ENCODE results near the gene DYNC1I1. TPM values are rescaled to one million over a fixed set of nuclear protein-coding genes. Genes with fewer than 3 reads are reported as not detected.

DYNC1I1 gene
- total RNA-seq, 1 experiment from 2014 or later: not detected

DNA sequence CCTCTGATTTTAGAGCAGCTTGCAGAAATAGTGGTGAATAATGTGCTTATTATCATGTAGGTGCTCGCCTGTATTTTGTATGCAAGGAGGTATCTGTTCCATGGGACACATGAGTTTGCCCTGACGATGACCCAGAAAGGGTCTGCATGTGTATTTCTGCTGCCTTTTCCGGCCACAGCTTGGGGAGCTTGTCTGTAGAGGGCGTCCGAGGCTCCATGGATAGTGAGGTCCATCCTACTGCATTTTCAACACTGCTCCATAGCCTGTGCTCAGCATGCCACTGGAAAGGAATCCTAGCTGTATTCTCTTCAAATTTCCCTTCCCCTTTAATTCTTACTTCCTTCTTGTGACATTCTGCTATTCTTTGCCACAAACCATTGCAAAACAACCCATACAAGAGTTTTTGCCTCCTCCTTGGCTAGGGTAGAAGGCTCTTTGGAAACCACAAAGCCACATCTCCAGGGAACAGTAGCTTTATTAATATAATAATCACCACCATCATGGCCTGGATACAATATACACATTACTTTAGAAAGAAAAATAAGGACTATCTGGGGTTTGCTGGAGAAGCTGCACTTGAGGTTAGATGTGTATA is 127.7 kb downstream of the DYNC1I1 start:
- no peak overlapping the region for H3K4me3 ChIP-seq
- ChIA-PET POLR2A (ENCODE audit: unreplicated experiment) (no interaction called here), CTCF (no interaction called here)
- no peaks in the 10 kb centered on the region for H3K79me2 ChIP-seq (ENCODE audit: low read depth)
- H3K4me1 ChIP-seq (replicated peaks; ENCODE audit: insufficient read depth): no peaks in the 10 kb centered on the region
- no peaks in the 10 kb centered on the region for H3K9me3 ChIP-seq (ENCODE audit: insufficient read depth, low read depth)
- no peak overlapping the region for H3K27ac ChIP-seq
- H3K27me3 ChIP-seq (ENCODE audit: insufficient read depth, low read depth): no peaks in the 10 kb centered on the region
- H2AFZ ChIP-seq: no peak overlapping the region
- no peaks in the 10 kb centered on the region for H4K20me1 ChIP-seq (ENCODE audit: insufficient read depth)
- no peak overlapping the region for H3K4me2 ChIP-seq
- H3K36me3 ChIP-seq (ENCODE audit: low read depth): no peaks in the 10 kb centered on the region
- intact Hi-C loops (cut with micrococcal nuclease; ENCODE audit: unreplicated experiment): no loop called here
- 0 out of 2 replicates have a peak, but pooled peaks cover 4% of the 10 kb centered on the region for H3K9me2 ChIP-seq (ENCODE audit: insufficient read depth)
- no peaks in the 10 kb centered on the region for H3F3A ChIP-seq (ENCODE audit: insufficient read depth, low read depth)
- no peak for DNase-seq
- BruUV-seq (replicated peaks): no TSS peak
- TF ChIP-seq EZH2 (IDR thresholded peaks at IDR 0.05; ENCODE audit: low read depth): no peak
- TF ChIP-seq, protein P1, sequence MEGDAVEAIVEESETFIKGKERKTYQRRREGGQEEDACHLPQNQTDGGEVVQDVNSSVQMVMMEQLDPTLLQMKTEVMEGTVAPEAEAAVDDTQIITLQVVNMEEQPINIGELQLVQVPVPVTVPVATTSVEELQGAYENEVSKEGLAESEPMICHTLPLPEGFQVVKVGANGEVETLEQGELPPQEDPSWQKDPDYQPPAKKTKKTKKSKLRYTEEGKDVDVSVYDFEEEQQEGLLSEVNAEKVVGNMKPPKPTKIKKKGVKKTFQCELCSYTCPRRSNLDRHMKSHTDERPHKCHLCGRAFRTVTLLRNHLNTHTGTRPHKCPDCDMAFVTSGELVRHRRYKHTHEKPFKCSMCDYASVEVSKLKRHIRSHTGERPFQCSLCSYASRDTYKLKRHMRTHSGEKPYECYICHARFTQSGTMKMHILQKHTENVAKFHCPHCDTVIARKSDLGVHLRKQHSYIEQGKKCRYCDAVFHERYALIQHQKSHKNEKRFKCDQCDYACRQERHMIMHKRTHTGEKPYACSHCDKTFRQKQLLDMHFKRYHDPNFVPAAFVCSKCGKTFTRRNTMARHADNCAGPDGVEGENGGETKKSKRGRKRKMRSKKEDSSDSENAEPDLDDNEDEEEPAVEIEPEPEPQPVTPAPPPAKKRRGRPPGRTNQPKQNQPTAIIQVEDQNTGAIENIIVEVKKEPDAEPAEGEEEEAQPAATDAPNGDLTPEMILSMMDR (conservative IDR thresholded peaks at IDR 0.05): no peak

DNA sequence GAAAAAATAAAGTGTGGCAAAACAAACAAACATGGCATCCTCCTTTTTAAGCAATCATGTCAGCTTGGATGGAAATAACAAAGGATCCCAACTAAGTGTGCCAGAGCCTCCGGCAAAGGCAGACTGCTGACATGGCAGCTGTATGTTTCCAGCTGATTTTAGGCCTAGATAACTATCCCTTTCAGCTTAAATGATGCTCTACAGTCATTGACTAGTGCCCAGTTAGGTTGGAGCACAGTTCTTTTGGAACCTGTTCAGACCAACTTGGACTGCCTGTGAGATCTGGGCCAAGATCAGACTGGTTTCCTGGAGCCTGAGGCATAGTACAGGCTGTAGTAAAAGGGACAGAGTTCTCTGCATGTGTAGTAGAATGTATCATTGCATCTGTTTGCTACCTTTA is 128.7 kb downstream of the DYNC1I1 start:
- Histone ChIP-seq H3K9me3 (ENCODE audit: insufficient read depth, low read depth) (no peaks in the 10 kb centered on the region), H3K79me2 (ENCODE audit: low read depth) (no peaks in the 10 kb centered on the region), H3K4me3 (no peak overlapping the region), H3K36me3 (ENCODE audit: low read depth) (no peaks in the 10 kb centered on the region), H3K9me2 (ENCODE audit: insufficient read depth) (0 out of 2 replicates have a peak, but pooled peaks cover 4% of the 10 kb centered on the region), H3K4me1 (replicated peaks; ENCODE audit: insufficient read depth) (no peaks in the 10 kb centered on the region), H3K27me3 (ENCODE audit: insufficient read depth, low read depth) (no peaks in the 10 kb centered on the region), H4K20me1 (ENCODE audit: insufficient read depth) (no peaks in the 10 kb centered on the region), H3K4me2 (no peak overlapping the region), H3F3A (ENCODE audit: insufficient read depth, low read depth) (no peaks in the 10 kb centered on the region), H3K27ac (no peak overlapping the region), H2AFZ (no peak overlapping the region)
- ChIA-PET POLR2A (ENCODE audit: unreplicated experiment) (no interaction called here), CTCF (no interaction called here)
- intact Hi-C loops (cut with micrococcal nuclease; ENCODE audit: unreplicated experiment): no loop called here
- DNase-seq: no peak
- TF ChIP-seq EZH2 (IDR thresholded peaks at IDR 0.05; ENCODE audit: low read depth): no peak
- TF ChIP-seq, protein P1 (conservative IDR thresholded peaks at IDR 0.05): no peak
- no TSS peak for BruUV-seq (replicated peaks)

DNA sequence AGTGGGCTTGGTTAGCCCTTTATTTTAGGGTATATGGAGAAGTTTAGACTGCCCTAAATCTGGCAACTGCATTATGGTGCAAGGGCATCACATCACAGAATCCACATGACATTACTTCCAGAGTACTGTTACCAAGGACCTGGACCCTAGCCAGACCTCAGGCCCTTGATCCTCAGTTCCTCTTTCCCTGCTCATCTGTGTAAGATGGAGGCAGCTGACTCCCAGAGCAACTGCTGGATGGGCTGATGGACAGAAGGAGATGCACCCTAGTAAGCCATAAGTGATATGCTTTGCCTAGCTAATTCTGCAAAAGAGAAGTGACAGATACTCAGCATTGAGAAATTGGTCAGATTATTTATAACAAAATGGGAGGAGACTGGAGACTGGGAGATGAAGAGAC is 131.7 kb downstream of the DYNC1I1 start:
- ChIA-PET CTCF (no interaction called here), POLR2A (ENCODE audit: unreplicated experiment) (no interaction called here)
- intact Hi-C loops (cut with micrococcal nuclease; ENCODE audit: unreplicated experiment): no loop called here
- H3K27ac ChIP-seq: no peak overlapping the region
- no peak overlapping the region for H2AFZ ChIP-seq
- DNase-seq: no peak
- H3F3A ChIP-seq (ENCODE audit: insufficient read depth, low read depth): no peaks in the 10 kb centered on the region
- no peaks in the 10 kb centered on the region for H3K9me2 ChIP-seq (ENCODE audit: insufficient read depth)
- no peaks in the 10 kb centered on the region for H4K20me1 ChIP-seq (ENCODE audit: insufficient read depth)
- H3K4me2 ChIP-seq: no peak overlapping the region
- no peaks in the 10 kb centered on the region for H3K27me3 ChIP-seq (ENCODE audit: insufficient read depth, low read depth)
- no peaks in the 10 kb centered on the region for H3K4me1 ChIP-seq (replicated peaks; ENCODE audit: insufficient read depth)
- H3K36me3 ChIP-seq (ENCODE audit: low read depth): no peaks in the 10 kb centered on the region
- no TSS peak for BruUV-seq (replicated peaks)
- no peak overlapping the region for H3K4me3 ChIP-seq
- no peaks in the 10 kb centered on the region for H3K79me2 ChIP-seq (ENCODE audit: low read depth)
- H3K9me3 ChIP-seq (ENCODE audit: insufficient read depth, low read depth): no peaks in the 10 kb centered on the region
- TF ChIP-seq, protein P1 (conservative IDR thresholded peaks at IDR 0.05): no peak
- TF ChIP-seq EZH2 (IDR thresholded peaks at IDR 0.05; ENCODE audit: low read depth): no peak
